Stimulated activated naive CD4-positive, alpha-beta T cell treated with Interleukin-2 at 50 U/mL for 16 hours (primary cell): ENCODE measurements around the gene FANCC.
"Not testable (repeated sequence)": the region's sequence is repeated elsewhere in the genome, so short reads cannot be mapped to it uniquely, and the experiment has no call there.

Experiments used
- DNase-seq: peaks from one replicate; lab custom pipeline; 2025; lab: John Stamatoyannopoulos, UW

Gene FANCC

GRCh38 chr9:95283673-95284072 lies 33.8 kb downstream of the FANCC start:
- no peak for DNase-seq

- no peak for DNase-seq
Measured at GRCh38 chr9:95282332-95282731, 35.2 kb downstream of the FANCC start.

- no peak for DNase-seq
Measured at GRCh38 chr9:95280745-95281144, 36.8 kb downstream of the FANCC start.

- DNase-seq, result no peak
Measured at GRCh38 chr9:95277509-95277908, 40.0 kb downstream of the FANCC start.

- DNase-seq, result no peak
Measured at GRCh38 chr9:95276395-95276954, 41.0 kb downstream of the FANCC start.

GRCh38 chr9:95274160-95274559 lies 43.3 kb downstream of the FANCC start:
- DNase-seq, result not testable (repeated sequence)

GRCh38 chr9:95273369-95274022 lies 44.0 kb downstream of the FANCC start:
- DNase-seq, result no peak

- no peak for DNase-seq
Measured at GRCh38 chr9:95272830-95273229, 44.7 kb downstream of the FANCC start.

- no peak for DNase-seq
Measured at GRCh38 chr9:95270790-95271189, 46.7 kb downstream of the FANCC start.

- not testable (repeated sequence) for DNase-seq
Measured at GRCh38 chr9:95269803-95270773, 47.4 kb downstream of the FANCC start.

- DNase-seq, result no peak
Measured at GRCh38 chr9:95268681-95269080, 48.8 kb downstream of the FANCC start.

GRCh38 chr9:95266649-95267048 lies 50.9 kb downstream of the FANCC start:
- no peak for DNase-seq

- no peak for DNase-seq
Measured at GRCh38 chr9:95265960-95266359, 51.5 kb downstream of the FANCC start.

- DNase-seq, result no peak
Measured at GRCh38 chr9:95264954-95265615, 52.4 kb downstream of the FANCC start.

GRCh38 chr9:95261890-95262289 lies 55.6 kb downstream of the FANCC start:
- no peak for DNase-seq

GRCh38 chr9:95250462-95251221 lies 66.9 kb downstream of the FANCC start:
- no peak for DNase-seq

- no peak for DNase-seq
Measured at GRCh38 chr9:95249986-95250385, 67.5 kb downstream of the FANCC start.

GRCh38 chr9:95246547-95246946 lies 71.0 kb downstream of the FANCC start:
- DNase-seq, result no peak

GRCh38 chr9:95242613-95243012 lies 74.9 kb downstream of the FANCC start:
- no peak for DNase-seq

- DNase-seq, result no peak
Measured at GRCh38 chr9:95239071-95239470, 78.4 kb downstream of the FANCC start.

GRCh38 chr9:95237336-95237735 lies 80.2 kb downstream of the FANCC start:
- DNase-seq, result no peak

GRCh38 chr9:95230046-95230445 lies 87.5 kb downstream of the FANCC start:
- DNase-seq, result no peak
